ENCODE results near the gene OR7C2.

OR7C2 gene

DNA sequence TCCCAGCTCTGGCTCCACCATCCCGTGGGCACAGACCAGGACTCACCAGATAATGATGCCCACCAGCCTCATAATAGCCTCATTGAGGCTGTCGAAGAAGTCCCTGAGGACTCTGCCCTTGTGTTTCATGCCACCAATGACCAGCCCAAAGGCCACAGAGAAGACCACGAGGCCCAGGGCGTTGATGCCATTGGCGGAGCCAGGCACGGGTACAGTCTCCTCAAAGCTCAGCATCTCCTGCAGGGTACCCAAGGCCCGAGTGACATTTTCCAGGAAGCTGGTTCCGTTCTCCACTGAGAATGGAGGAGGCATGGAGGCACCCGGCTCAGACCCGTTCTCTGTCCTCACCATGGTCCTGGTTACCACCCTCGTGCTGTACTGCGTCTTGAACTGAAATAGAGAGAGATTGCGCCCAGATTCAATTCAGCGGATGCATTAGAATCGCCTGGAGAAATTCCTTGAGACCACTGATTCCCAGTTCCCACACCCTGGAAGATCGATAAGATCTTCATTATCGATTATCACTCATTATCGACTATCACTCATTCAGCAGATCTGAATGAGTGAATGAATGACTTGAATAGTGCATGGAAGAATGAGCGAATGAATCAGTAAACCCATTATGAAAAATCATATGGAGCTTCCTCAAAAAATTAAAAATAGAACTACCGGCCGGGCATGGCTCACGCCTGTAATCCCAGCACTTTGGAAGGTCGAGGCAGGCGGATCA is 20.8 kb downstream of the OR7C2 start:
- peaks cover 4% of the 10 kb centered on the region for H3K27me3 Mint-ChIP-seq
- no peaks in the 10 kb centered on the region for H3K36me3 Mint-ChIP-seq
- H3K4me3 Mint-ChIP-seq, result no peak overlapping the region
- H3K4me1 Mint-ChIP-seq, result no peaks in the 10 kb centered on the region
- peaks cover 7% of the 10 kb centered on the region for H3K9me3 Mint-ChIP-seq
- no peak overlapping the region for H3K27ac Mint-ChIP-seq

DNA sequence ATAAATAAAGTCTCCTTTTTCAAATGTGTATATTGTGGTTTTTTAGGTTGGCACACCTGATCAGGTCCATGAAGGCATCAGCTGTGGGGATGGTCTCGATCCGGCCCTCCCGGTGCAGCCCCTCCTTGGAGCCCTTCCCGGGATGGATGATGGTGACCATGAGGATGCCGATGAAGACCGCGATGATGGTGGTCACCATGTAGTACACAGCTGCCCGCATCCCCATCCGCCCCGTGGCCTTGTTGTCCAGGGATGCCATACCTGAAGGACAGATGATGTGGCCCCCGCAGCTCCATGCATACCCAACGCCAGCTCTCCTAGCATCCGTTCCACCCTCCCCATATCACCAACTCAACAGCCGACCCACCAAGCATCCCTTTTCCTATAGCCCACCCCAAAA is 27.0 kb downstream of the OR7C2 start:
- no peaks in the 10 kb centered on the region for H3K9me3 Mint-ChIP-seq
- H3K27me3 Mint-ChIP-seq, result peaks cover 6% of the 10 kb centered on the region
- no peak overlapping the region for H3K4me3 Mint-ChIP-seq
- H3K36me3 Mint-ChIP-seq, result no peaks in the 10 kb centered on the region
- no peaks in the 10 kb centered on the region for H3K4me1 Mint-ChIP-seq
- H3K27ac Mint-ChIP-seq, result no peak overlapping the region

DNA sequence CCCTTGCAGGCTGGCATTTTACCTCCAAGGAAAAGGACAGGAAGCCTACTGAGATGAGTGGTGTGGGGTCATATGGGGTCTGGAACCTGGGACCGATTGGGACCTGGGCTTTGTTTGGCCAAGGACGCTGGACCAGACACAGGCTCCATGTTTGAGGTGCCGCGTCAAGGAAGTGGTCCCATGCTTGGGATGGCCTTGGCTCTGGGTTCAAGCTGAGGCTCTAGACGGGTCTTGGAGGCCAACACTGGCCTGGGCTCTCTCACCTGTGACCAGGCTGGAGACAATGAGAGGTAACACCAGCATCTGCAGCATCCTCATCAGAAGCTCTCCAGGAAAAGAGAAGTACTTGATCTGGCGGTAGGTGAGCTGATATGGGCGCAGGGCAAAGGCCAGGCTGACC is 30.2 kb downstream of the OR7C2 start:
- Mint-ChIP-seq H3K4me3 (no peak overlapping the region), H3K27me3 (peaks cover 11% of the 10 kb centered on the region), H3K4me1 (no peaks in the 10 kb centered on the region), H3K27ac (no peak overlapping the region), H3K9me3 (no peaks in the 10 kb centered on the region), H3K36me3 (no peaks in the 10 kb centered on the region)

DNA sequence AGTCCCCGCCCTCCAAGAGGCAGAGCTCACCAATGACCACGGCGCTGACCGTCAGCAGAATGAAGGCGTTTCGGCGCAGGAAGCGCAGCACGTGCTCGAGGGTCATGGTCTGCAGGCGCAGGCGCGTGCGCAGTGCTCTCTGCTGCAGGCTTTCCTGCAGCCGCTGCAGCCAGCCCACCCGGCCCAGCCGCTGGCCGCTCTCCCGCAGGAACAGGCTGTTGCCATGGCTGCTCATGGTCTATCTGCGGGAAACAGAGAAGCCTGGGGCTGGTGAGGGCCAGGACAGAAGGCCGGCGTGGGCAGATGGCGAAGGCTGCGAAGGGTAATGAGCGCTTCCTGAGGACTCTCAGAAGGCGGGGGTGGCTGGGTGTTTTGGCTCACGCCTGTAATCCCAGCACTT is 31.4 kb downstream of the OR7C2 start:
- no peaks in the 10 kb centered on the region for H3K4me1 Mint-ChIP-seq
- H3K36me3 Mint-ChIP-seq, result no peaks in the 10 kb centered on the region
- H3K4me3 Mint-ChIP-seq, result no peak overlapping the region
- H3K9me3 Mint-ChIP-seq, result no peaks in the 10 kb centered on the region
- H3K27me3 Mint-ChIP-seq, result peaks cover 19% of the 10 kb centered on the region
- no peak overlapping the region for H3K27ac Mint-ChIP-seq

DNA sequence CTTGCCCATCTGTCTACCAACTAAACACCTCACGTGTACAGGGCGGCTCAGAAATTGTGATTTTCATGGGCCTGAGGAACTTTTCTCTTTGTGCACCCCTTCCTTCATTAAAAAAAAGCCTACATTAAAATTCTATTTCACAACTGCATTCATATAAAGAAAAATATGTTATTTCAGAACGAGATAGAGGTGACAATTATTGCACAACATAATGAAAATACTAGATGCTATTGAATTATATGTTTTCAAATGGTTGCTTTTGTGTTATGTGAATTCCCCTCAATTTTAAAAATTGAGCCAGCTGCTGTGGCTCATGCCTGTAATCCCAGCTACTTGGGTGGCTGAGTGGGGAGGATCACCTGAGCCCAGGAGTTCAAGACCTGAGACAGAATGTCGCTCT is 33.2 kb downstream of the OR7C2 start:
- Mint-ChIP-seq H3K27ac (no peak overlapping the region), H3K4me3 (no peak overlapping the region), H3K36me3 (no peaks in the 10 kb centered on the region), H3K27me3 (peaks cover 29% of the 10 kb centered on the region), H3K9me3 (no peaks in the 10 kb centered on the region), H3K4me1 (no peaks in the 10 kb centered on the region)

DNA sequence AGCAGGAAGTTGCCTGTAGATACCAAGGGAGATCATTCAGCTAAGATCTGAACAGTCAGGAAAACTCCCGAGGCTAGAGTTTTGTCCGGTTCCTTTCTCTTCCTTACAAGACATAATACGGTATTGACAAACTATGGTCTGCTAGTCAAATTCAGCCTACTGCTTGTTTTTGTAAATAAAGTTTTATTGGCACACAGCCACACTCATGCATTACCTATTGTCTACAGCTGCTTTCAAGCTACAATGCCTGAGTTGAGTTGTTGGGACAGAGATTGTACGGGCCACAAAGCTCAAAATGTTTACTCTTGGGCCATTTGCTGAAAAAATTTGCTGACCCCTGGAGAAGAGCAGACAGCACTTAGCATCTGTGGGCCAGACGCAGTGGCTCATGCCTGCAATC is 35.8 kb downstream of the OR7C2 start:
- Mint-ChIP-seq H3K4me1 (peaks cover 4% of the 10 kb centered on the region), H3K27ac (no peak overlapping the region), H3K27me3 (peaks cover 35% of the 10 kb centered on the region), H3K9me3 (no peaks in the 10 kb centered on the region), H3K4me3 (no peak overlapping the region), H3K36me3 (no peaks in the 10 kb centered on the region)

DNA sequence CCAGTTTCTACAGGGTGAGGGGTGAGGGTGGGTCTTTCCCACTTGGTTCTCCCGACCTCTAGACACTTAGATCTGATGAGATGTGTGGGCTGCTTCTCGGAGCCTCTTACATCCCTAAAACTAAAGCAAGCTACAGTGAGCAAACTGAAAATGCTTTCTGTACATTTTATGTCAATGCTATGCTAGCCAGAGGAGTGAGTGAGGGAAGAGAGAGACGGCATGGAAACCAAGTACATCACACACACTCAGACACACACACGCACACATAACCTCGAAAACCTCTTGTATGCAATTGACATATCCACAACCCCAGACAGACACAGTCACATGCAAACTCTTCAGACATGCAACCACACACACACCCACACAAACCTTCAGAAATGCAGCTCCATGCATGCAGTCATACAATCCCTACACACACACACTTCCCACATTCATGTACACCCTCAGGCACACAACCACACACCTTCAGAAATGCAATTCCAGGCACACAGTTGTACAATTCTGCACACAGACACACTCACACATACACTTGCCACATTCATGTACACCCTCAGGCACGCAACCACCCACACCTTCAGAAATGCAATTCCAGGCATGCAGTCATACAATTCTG is 37.0 kb downstream of the OR7C2 start:
- Mint-ChIP-seq H3K27me3 (peaks cover 35% of the 10 kb centered on the region), H3K9me3 (no peaks in the 10 kb centered on the region), H3K4me1 (peaks cover 4% of the 10 kb centered on the region), H3K36me3 (no peaks in the 10 kb centered on the region), H3K4me3 (no peak overlapping the region), H3K27ac (no peak overlapping the region)

DNA sequence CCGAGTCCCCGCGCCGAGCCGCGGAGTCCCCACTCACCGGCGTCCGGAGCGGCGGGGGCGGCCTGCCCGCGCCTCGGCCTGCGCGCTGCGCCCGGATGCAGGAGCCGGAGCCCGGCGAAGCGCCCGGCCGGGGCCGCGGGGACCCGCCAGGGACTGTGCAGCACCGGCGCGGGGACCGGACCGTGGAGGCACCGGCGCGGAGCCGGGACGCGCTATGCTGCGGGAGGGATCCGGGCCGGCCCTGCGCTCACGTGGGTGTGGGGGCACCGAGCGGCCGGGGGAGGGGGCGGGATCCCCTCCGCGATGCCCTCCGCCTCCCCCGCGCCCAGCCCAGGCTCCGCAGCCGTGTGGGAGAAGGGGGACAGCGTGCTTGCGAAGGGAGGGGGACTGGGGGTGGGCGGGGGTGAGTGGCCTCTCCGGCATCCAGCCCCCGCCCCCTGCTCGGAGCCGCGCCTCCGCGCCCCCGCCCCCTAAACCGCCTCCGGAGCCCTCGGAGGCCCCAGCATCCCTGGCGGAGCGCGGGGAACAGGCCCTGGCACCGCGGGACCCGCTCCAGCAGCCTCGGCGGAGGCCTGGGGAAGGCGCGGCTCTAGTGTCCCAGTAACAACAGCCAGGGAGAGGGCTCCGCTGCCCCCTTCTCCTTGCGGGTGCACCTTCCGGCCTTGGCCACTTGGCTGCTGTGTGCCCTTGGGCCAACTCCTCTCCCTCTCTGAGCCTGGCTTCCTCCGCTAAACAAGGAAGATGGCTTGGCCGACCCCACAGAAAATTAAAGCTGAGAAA is 38.4 kb downstream of the OR7C2 start, which contains the start of gene SLC1A6:
SLC1A6 (minus strand) TSS at position 389 of the 780 bp plus-strand sequence. CDS start 6,954 bp downstream, outside the sequence.
- no peaks in the 10 kb centered on the region for H3K36me3 Mint-ChIP-seq
- peaks cover 35% of the 10 kb centered on the region for H3K27me3 Mint-ChIP-seq
- no peaks in the 10 kb centered on the region for H3K9me3 Mint-ChIP-seq
- no peak within 1 kb of the TSS for H3K4me3 Mint-ChIP-seq
- H3K27ac Mint-ChIP-seq, result no peak within 1 kb of the TSS
- peaks cover 4% of the 10 kb centered on the region for H3K4me1 Mint-ChIP-seq

DNA sequence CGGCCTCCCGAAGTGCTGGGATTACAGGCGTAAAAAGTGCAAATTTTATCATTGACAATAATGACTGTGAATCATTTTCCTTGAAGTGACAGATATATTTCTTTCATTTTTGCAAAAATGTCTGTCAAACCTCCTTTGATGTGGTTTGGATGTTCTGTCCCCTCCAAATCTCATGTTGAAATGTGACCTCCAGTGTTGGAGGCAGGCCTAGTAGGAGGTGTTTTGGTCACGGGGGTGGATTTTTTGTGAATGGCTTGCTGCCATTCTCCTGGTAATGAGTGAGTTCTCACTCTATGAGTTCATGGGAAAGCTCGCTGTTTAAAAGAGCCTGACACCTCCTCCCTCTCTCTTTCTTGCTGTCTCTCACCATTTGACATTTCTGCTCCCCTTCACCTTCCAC is 43.8 kb downstream of the OR7C2 start:
- no peak overlapping the region for H3K4me3 Mint-ChIP-seq
- H3K27ac Mint-ChIP-seq, result no peak overlapping the region
- peaks cover 1% of the 10 kb centered on the region for H3K4me1 Mint-ChIP-seq

More for the DNA sequence above, 43.8 kb downstream of the OR7C2 start:
- Mint-ChIP-seq H3K27me3 (peaks cover 13% of the 10 kb centered on the region), H3K36me3 (no peaks in the 10 kb centered on the region), H3K9me3 (no peaks in the 10 kb centered on the region)
